KOPT-K1 (cell line): ENCODE results near the gene OR6V1.

Experiments
- H3K27ac ChIP-seq: fragments of 200-600 bp; sonication (generic); 2 replicates; pipeline ENCODE4 v1.5.1; 2016; ENCODE audit warnings: antibody characterized with exemption, mild to moderate bottlenecking, low read depth, low read length; ENCODE audit not compliant: poor library complexity, severe bottlenecking
- H3K36me3 ChIP-seq: fragments of 200-600 bp; sonication (generic); 2 replicates; pipeline ENCODE4 v1.5.1; 2017; ENCODE audit warnings: antibody characterized with exemption, mild to moderate bottlenecking, low read length, moderate library complexity; ENCODE audit not compliant: insufficient read depth
- H3K9me3 ChIP-seq: fragments of 200-600 bp; sonication (generic); 2 replicates; pipeline ENCODE4 v1.5.1; 2017; ENCODE audit warnings: antibody characterized with exemption, low read length, mild to moderate bottlenecking; ENCODE audit not compliant: insufficient read depth, poor library complexity, severe bottlenecking

Gene OR6V1

GRCh38 chr7:143027032-143027431 lies 25.1 kb upstream of the OR6V1 start, which contains the start of gene OR9A2:
Gene OR9A2 (minus strand): TSS chr7:143027132. CDS start chr7:143027132, 0 bp downstream.
- no peak within 1 kb of the TSS for H3K27ac ChIP-seq
- no peaks in the 10 kb centered on the region for H3K36me3 ChIP-seq
- no peaks in the 10 kb centered on the region for H3K9me3 ChIP-seq

GRCh38 chr7:143027683-143028082 lies 24.5 kb upstream of the OR6V1 start:
- H3K9me3 ChIP-seq = no peaks in the 10 kb centered on the region
- no peak overlapping the region for H3K27ac ChIP-seq
- H3K36me3 ChIP-seq = no peaks in the 10 kb centered on the region

- no peaks in the 10 kb centered on the region for H3K9me3 ChIP-seq
- no peaks in the 10 kb centered on the region for H3K36me3 ChIP-seq
These were observed 13.5 kb upstream of the OR6V1 start for GRCh38 chr7:143038635-143039034.

GRCh38 chr7:143040209-143040715 lies 11.9 kb upstream of the OR6V1 start:
- H3K36me3 ChIP-seq = no peaks in the 10 kb centered on the region
- H3K9me3 ChIP-seq = no peaks in the 10 kb centered on the region
- no peak overlapping the region for H3K27ac ChIP-seq

More at GRCh38 chr7:143038635-143039034, 13.5 kb upstream of the OR6V1 start:
- no peak overlapping the region for H3K27ac ChIP-seq

- no peaks in the 10 kb centered on the region for H3K36me3 ChIP-seq
- H3K27ac ChIP-seq = no peak overlapping the region
- no peaks in the 10 kb centered on the region for H3K9me3 ChIP-seq
These were observed 10.8 kb upstream of the OR6V1 start for GRCh38 chr7:143041346-143041745.

- Histone ChIP-seq H3K36me3 (no peaks in the 10 kb centered on the region), H3K27ac (no peak overlapping the region), H3K9me3 (no peaks in the 10 kb centered on the region)
These were observed 9.9 kb upstream of the OR6V1 start for GRCh38 chr7:143042159-143042789.

GRCh38 chr7:143042790-143043271 lies 9.3 kb upstream of the OR6V1 start:
- no peak overlapping the region for H3K27ac ChIP-seq
- no peaks in the 10 kb centered on the region for H3K9me3 ChIP-seq
- no peaks in the 10 kb centered on the region for H3K36me3 ChIP-seq

GRCh38 chr7:143043391-143043790 lies 8.8 kb upstream of the OR6V1 start:
- no peak overlapping the region for H3K27ac ChIP-seq
- no peaks in the 10 kb centered on the region for H3K36me3 ChIP-seq
- H3K9me3 ChIP-seq = no peaks in the 10 kb centered on the region

GRCh38 chr7:143046426-143046851 lies 5.7 kb upstream of the OR6V1 start:
- Histone ChIP-seq H3K27ac (no peak overlapping the region), H3K9me3 (no peaks in the 10 kb centered on the region), H3K36me3 (no peaks in the 10 kb centered on the region)

- no peaks in the 10 kb centered on the region for H3K9me3 ChIP-seq
- H3K27ac ChIP-seq = no peak overlapping the region
- H3K36me3 ChIP-seq = no peaks in the 10 kb centered on the region
These were observed 4.8 kb upstream of the OR6V1 start for GRCh38 chr7:143047326-143047725.

- H3K36me3 ChIP-seq = no peaks in the 10 kb centered on the region
- no peaks in the 10 kb centered on the region for H3K9me3 ChIP-seq
- no peak overlapping the region for H3K27ac ChIP-seq
These were observed 3.3 kb upstream of the OR6V1 start for GRCh38 chr7:143048827-143049226.

GRCh38 chr7:143049362-143049761 lies 2.8 kb upstream of the OR6V1 start:
- H3K27ac ChIP-seq = no peak overlapping the region
- no peaks in the 10 kb centered on the region for H3K36me3 ChIP-seq

GRCh38 chr7:143050931-143051330 lies 1.2 kb upstream of the OR6V1 start:
- Histone ChIP-seq H3K27ac (no peak overlapping the region), H3K9me3 (no peaks in the 10 kb centered on the region), H3K36me3 (no peaks in the 10 kb centered on the region)

More at GRCh38 chr7:143049362-143049761, 2.8 kb upstream of the OR6V1 start:
- H3K9me3 ChIP-seq = no peaks in the 10 kb centered on the region

- Histone ChIP-seq H3K27ac (no peak overlapping the region), H3K9me3 (no peaks in the 10 kb centered on the region), H3K36me3 (no peaks in the 10 kb centered on the region)
These were observed 2.5 kb downstream of the OR6V1 start for GRCh38 chr7:143054621-143055020.

- no peaks in the 10 kb centered on the region for H3K9me3 ChIP-seq
- no peak overlapping the region for H3K27ac ChIP-seq
- H3K36me3 ChIP-seq = no peaks in the 10 kb centered on the region
These were observed 3.6 kb downstream of the OR6V1 start for GRCh38 chr7:143055754-143056153.

GRCh38 chr7:143063741-143064140 lies 11.6 kb downstream of the OR6V1 start:
- Histone ChIP-seq H3K9me3 (no peaks in the 10 kb centered on the region), H3K36me3 (no peaks in the 10 kb centered on the region), H3K27ac (no peak overlapping the region)
